ENCODE results near the gene CETN2.
A peak's percentile ranks its signal among the peaks of the same experiment; 100 is the strongest.
"Not testable (repeated sequence)": the region's sequence is repeated elsewhere in the genome, so short reads cannot be mapped to it uniquely, and the experiment has no call there.

CETN2 gene

GRCh38 chrX:152830312-152831305 is at the start of gene CETN2, which contains the start of gene NSDHL:
CETN2 (minus strand) TSS chrX:152830757; CDS start chrX:152830710, 47 bp downstream.
NSDHL (plus strand) TSS chrX:152831063; CDS start chrX:152846325, 15,262 bp downstream.
- DNase-seq, result peak; percentile 79 to 91

GRCh38 chrX:152878976-152879755 is 48.6 kb upstream of the CETN2 start:
- DNase-seq, result no peak

- no peak for DNase-seq
Measured at GRCh38 chrX:152876931-152877840, 46.6 kb upstream of the CETN2 start.

GRCh38 chrX:152873361-152873760 is 42.8 kb upstream of the CETN2 start:
- DNase-seq, result no peak

- no peak for DNase-seq
Measured at GRCh38 chrX:152872522-152872921, 42.0 kb upstream of the CETN2 start.

GRCh38 chrX:152871260-152871659 is 40.7 kb upstream of the CETN2 start:
- no peak for DNase-seq

- no peak for DNase-seq
Measured at GRCh38 chrX:152869972-152870371, 39.4 kb upstream of the CETN2 start.

- no peak for DNase-seq
Measured at GRCh38 chrX:152866386-152866785, 35.8 kb upstream of the CETN2 start.

GRCh38 chrX:152865232-152865920 is 34.8 kb upstream of the CETN2 start:
- DNase-seq, result no peak

GRCh38 chrX:152861826-152862225 is 31.3 kb upstream of the CETN2 start:
- no peak for DNase-seq

GRCh38 chrX:152861116-152861515 is 30.6 kb upstream of the CETN2 start:
- DNase-seq, result no peak

- DNase-seq, result no peak
Measured at GRCh38 chrX:152853986-152854385, 23.4 kb upstream of the CETN2 start.

- no peak for DNase-seq
Measured at GRCh38 chrX:152850465-152850864, 19.9 kb upstream of the CETN2 start.

- DNase-seq, result no peak
Measured at GRCh38 chrX:152847281-152847680, 16.7 kb upstream of the CETN2 start.

GRCh38 chrX:152845618-152846240 is 15.2 kb upstream of the CETN2 start:
- no peak for DNase-seq

GRCh38 chrX:152844256-152844655 is 13.7 kb upstream of the CETN2 start:
- DNase-seq, result no peak

GRCh38 chrX:152843852-152844251 is 13.3 kb upstream of the CETN2 start:
- DNase-seq, result no peak

- DNase-seq, result no peak
Measured at GRCh38 chrX:152842772-152843338, 12.3 kb upstream of the CETN2 start.

GRCh38 chrX:152835470-152835869 is 4.9 kb upstream of the CETN2 start:
- not testable (repeated sequence) for DNase-seq

GRCh38 chrX:152833378-152833777 is 2.8 kb upstream of the CETN2 start:
- no peak for DNase-seq

GRCh38 chrX:152832520-152832919 is 2.0 kb upstream of the CETN2 start:
- DNase-seq, result no peak

All from AML-193 (cell line).